GM18909 (cell line): ENCODE results near the gene SPAG5.

Experiments
- ATAC-seq: cut with Tn5 transposase; IDR thresholded peaks from one replicate; pipeline ENCODE4 v1.9.1; 2021; ENCODE audit warnings: mild to moderate bottlenecking; ENCODE audit not compliant: unreplicated experiment, poor library complexity

SPAG5 gene

DNA sequence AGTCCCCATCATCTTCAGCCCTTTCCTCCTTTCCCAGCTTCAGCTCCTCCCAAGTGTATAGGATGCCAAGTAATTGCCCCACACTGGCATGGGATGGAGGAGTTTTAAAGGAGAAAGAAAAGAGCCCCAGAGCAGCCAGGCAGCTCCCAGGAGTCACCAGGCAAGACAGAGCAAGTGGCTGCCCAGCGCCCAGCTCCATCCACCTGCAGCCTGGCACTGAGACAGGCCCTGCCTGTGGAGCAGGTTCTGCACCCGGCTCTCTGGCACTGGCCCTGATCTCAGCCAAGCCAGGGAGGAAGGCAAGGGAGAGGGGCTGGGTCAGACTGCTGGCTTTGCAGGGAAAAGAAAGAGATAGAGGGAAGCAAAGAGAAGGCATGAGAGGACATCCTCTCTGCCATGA is 71.0 kb downstream of the SPAG5 start:
- ATAC-seq, result no peak
